H1 (cell line): Measurements from ENCODE around the gene SFTPB. TPM values are rescaled to one million over a fixed set of nuclear protein-coding genes. Genes with fewer than 3 reads are reported as not detected.

Source experiments
- CTCF ChIA-PET: fragments of 300-600 bp; sonication (Branson Sonifier 250); formaldehyde crosslinking; loops from one replicate; lab custom pipeline; 2021; ENCODE audit not compliant: partially characterized antibody; lab: Charles Lee
- POLR2A ChIA-PET: fragments of 300-600 bp; sonication (Branson Sonifier 250); formaldehyde crosslinking; loops from one replicate; lab custom pipeline; 2021; ENCODE audit warnings: inconsistent platforms; ENCODE audit not compliant: partially characterized antibody; lab: Charles Lee
- DNase-seq, 2 experiments: peaks; one replicate each; pipeline versions ENCODE4 v3.0.0 to v3.0.0-alpha.2; 2010 to 2022; ENCODE audit warnings: low spot score in 2 of 2, low read depth in 1 of 2, mixed read lengths in 1 of 2
- FAIRE-seq: peaks from 2 replicates; lab custom pipeline; 2011; peaks lifted over from hg19 to GRCh38; lab: Jason Lieb, UNC
- H2AFZ ChIP-seq: 2 replicates; pipeline ENCODE4 v1.8.1; 2012; ENCODE audit warnings: low read length, inconsistent platforms
- H2AK5ac ChIP-seq: 2 replicates; pipeline ENCODE4 v1.6.1; 2013; ENCODE audit warnings: low read depth, low read length
- H2BK120ac ChIP-seq: replicated peaks from 2 replicates; pipeline ENCODE3; 2013; ENCODE audit warnings: low read depth, low read length, inconsistent platforms
- H2BK12ac ChIP-seq: 2 replicates; pipeline ENCODE4 v1.6.1; 2013; ENCODE audit warnings: low read depth, low read length
- H2BK15ac ChIP-seq: 2 replicates; pipeline ENCODE4 v1.6.1; 2013; ENCODE audit warnings: low read length
- H2BK20ac ChIP-seq: 2 replicates; pipeline ENCODE4 v1.6.1; 2013; ENCODE audit warnings: low read length
- H2BK5ac ChIP-seq: 2 replicates; pipeline ENCODE4 v1.6.1; 2013; ENCODE audit warnings: low read depth, low read length
- H3K14ac ChIP-seq: 2 replicates; pipeline ENCODE4 v1.6.1; 2013; ENCODE audit warnings: inconsistent platforms; ENCODE audit not compliant: insufficient read length
- H3K18ac ChIP-seq: 2 replicates; pipeline ENCODE4 v1.6.1; 2013; ENCODE audit warnings: low read length; ENCODE audit errors: extremely low read depth
- H3K23ac ChIP-seq: 2 replicates; pipeline ENCODE4 v1.6.1; 2013; ENCODE audit warnings: inconsistent platforms; ENCODE audit not compliant: insufficient read length
- H3K23me2 ChIP-seq: 2 replicates; pipeline ENCODE4 v1.6.1; 2013; ENCODE audit warnings: low read depth, low read length
- H3K27ac ChIP-seq: 2 replicates; pipeline ENCODE4 v1.6.1; 2011; ENCODE audit warnings: low read depth, low read length, inconsistent platforms
- H3K27me3 ChIP-seq, 4 experiments: replicated peaks in 1 of 4; 1 replicate in 1 of 4; 2 replicates in 3 of 4; pipeline versions ENCODE4 v1.6.1 to v1.8.1; 2011 to 2013; ENCODE audit warnings: low read length in 3 of 4, mild to moderate bottlenecking in 3 of 4, inconsistent platforms in 2 of 4, mixed read lengths in 2 of 4, moderate library complexity in 1 of 4; ENCODE audit not compliant: control insufficient read depth in 3 of 4, insufficient read depth in 3 of 4; ENCODE audit errors: extremely low read depth in 1 of 4
- H3K36me3 ChIP-seq, 4 experiments: 2 replicates each; pipeline versions ENCODE4 v1.6.1 to v1.8.1; 2011 to 2013; ENCODE audit warnings: mild to moderate bottlenecking in 4 of 4, low read length in 3 of 4, moderate library complexity in 2 of 4, control low read depth in 1 of 4, inconsistent platforms in 1 of 4; ENCODE audit not compliant: insufficient read depth in 4 of 4, control insufficient read depth in 2 of 4
- H3K4ac ChIP-seq: replicated peaks from 2 replicates; pipeline ENCODE3; 2013; ENCODE audit warnings: low read length, low read depth, mixed read lengths, inconsistent platforms; ENCODE audit not compliant: insufficient read length
- H3K4me1 ChIP-seq, 4 experiments: replicated peaks in 1 of 4; 1 replicate in 1 of 4; 2 replicates in 3 of 4; pipeline versions ENCODE4 v1.6.1 to v1.8.1; 2011 to 2013; ENCODE audit warnings: low read length in 3 of 4, inconsistent platforms in 2 of 4, mixed read lengths in 1 of 4; ENCODE audit not compliant: insufficient read depth in 4 of 4, control insufficient read depth in 3 of 4
- H3K4me2 ChIP-seq, 2 experiments: 2 replicates each; pipeline versions ENCODE4 v1.6.1 to v1.8.1; 2011 to 2013; ENCODE audit warnings: low read depth in 2 of 2, low read length in 2 of 2, control low read depth in 1 of 2, inconsistent platforms in 1 of 2, mild to moderate bottlenecking in 1 of 2; ENCODE audit not compliant: insufficient read depth in 1 of 2
- H3K4me3 ChIP-seq, 4 experiments: fragments of 200-600, 300-600 bp in 1 of 4; sonication (generic), shearing (Covaris generic), sonication (Bioruptor Twin) in 1 of 4; 2 replicates each; pipeline versions ENCODE4 v1.5.1 to v1.8.1; 2011 to 2016; ENCODE audit warnings: low read length in 4 of 4, low read depth in 3 of 4, control low read depth in 2 of 4, inconsistent platforms in 2 of 4, mild to moderate bottlenecking in 2 of 4, mixed read lengths in 1 of 4, moderate library complexity in 1 of 4; ENCODE audit not compliant: insufficient read depth in 2 of 4; ENCODE audit errors: extremely low read depth in 1 of 4
- H3K56ac ChIP-seq: replicated peaks from 2 replicates; pipeline ENCODE3; 2013; ENCODE audit warnings: low read depth, mild to moderate bottlenecking, mixed read lengths, low read length, inconsistent platforms; ENCODE audit not compliant: insufficient read length
- H3K79me1 ChIP-seq: 2 replicates; pipeline ENCODE4 v1.6.1; 2013; ENCODE audit warnings: low read depth, low read length, control low read depth
- H3K79me2 ChIP-seq, 2 experiments: 2 replicates each; pipeline versions ENCODE4 v1.6.1 to v1.8.1; 2012 to 2013; ENCODE audit warnings: low read length in 2 of 2, mild to moderate bottlenecking in 2 of 2, inconsistent platforms in 1 of 2; ENCODE audit not compliant: insufficient read depth in 2 of 2, control insufficient read depth in 1 of 2
- H3K9ac ChIP-seq, 4 experiments: replicated peaks in 1 of 4; 1 replicate in 1 of 4; 2 replicates in 3 of 4; pipeline versions ENCODE4 v1.6.1 to v1.8.1; 2011 to 2013; ENCODE audit warnings: low read depth in 3 of 4, low read length in 3 of 4, control low read depth in 2 of 4, mild to moderate bottlenecking in 2 of 4, moderate library complexity in 2 of 4, inconsistent platforms in 1 of 4; ENCODE audit errors: extremely low read depth in 1 of 4
- H3K9me3 ChIP-seq, 2 experiments: 2 replicates each; pipeline versions ENCODE4 v1.6.1 to v1.8.1; 2012 to 2013; ENCODE audit warnings: mild to moderate bottlenecking in 2 of 2, moderate library complexity in 2 of 2, control low read depth in 1 of 2, inconsistent platforms in 1 of 2, low read depth in 1 of 2, low read length in 1 of 2, mixed read lengths in 1 of 2; ENCODE audit not compliant: insufficient read depth in 2 of 2
- H4K20me1 ChIP-seq, 2 experiments: replicated peaks in 1 of 2; 2 replicates each; pipeline versions ENCODE3 to v1.8.1; 2011 to 2013; ENCODE audit warnings: inconsistent platforms in 2 of 2, low read length in 2 of 2, mild to moderate bottlenecking in 1 of 2; ENCODE audit not compliant: insufficient read depth in 2 of 2, control insufficient read depth in 1 of 2
- H4K5ac ChIP-seq: 2 replicates; pipeline ENCODE4 v1.6.1; 2013; ENCODE audit warnings: low read length, low read depth, mixed read lengths, inconsistent platforms; ENCODE audit not compliant: insufficient read length
- H4K8ac ChIP-seq: 2 replicates; pipeline ENCODE4 v1.8.0; 2013; ENCODE audit warnings: mild to moderate bottlenecking, moderate library complexity, low read length, inconsistent platforms; ENCODE audit not compliant: insufficient read depth; ENCODE audit errors: extremely low read depth
- H4K91ac ChIP-seq: replicated peaks from 2 replicates; pipeline ENCODE3; 2013; ENCODE audit warnings: low read length, mixed read lengths, inconsistent platforms; ENCODE audit not compliant: insufficient read length
- JUN ChIP-seq: IDR thresholded peaks from 2 replicates; pipeline ENCODE4 v1.6.1; 2011; ENCODE audit warnings: low read depth, mild to moderate bottlenecking, improper control_type of control experiment, low read length
- PHF8 ChIP-seq: fragments of 200-600 bp; sonication (generic); conservative IDR thresholded peaks from 2 replicates; pipeline ENCODE4 v1.7.1; 2012; ENCODE audit warnings: low read depth, mild to moderate bottlenecking, inconsistent platforms, low read length, moderate library complexity
- RFX5 ChIP-seq: IDR thresholded peaks from 2 replicates; pipeline ENCODE4 v1.6.1; 2011; ENCODE audit warnings: low read depth, low read length, improper control_type of control experiment, borderline replicate concordance
- SIRT6 ChIP-seq: IDR thresholded peaks from one replicate; pipeline ENCODE4 v1.7.1; 2012; ENCODE audit warnings: low read length, inconsistent platforms
- TEAD4 ChIP-seq: IDR thresholded peaks from 2 replicates; pipeline ENCODE4 v1.6.1; 2012; ENCODE audit warnings: low read depth, low read length, inconsistent platforms, mixed read lengths
- WGBS, 2 experiments: shearing (Covaris generic) in 1 of 2; methylation state at CpG; one replicate each; pipeline versions ENCODE4 v1.1.6 to v1.1.7; 2013 to 2015; ENCODE audit warnings: low lambda C conversion rate in 2 of 2, mixed read lengths in 2 of 2, inconsistent platforms in 1 of 2, low coverage in 1 of 2, missing lambda C conversion rate in 1 of 2; ENCODE audit not compliant: insufficient replicate concordance in 2 of 2, insufficient coverage in 1 of 2, insufficient read length in 1 of 2; ENCODE audit errors: extremely low coverage in 1 of 2, missing lambda C conversion rate in 1 of 2; 5-methylcytosine and 5-hydroxymethylcytosine counted together
- polyA plus RNA-seq, 7 experiments: library from polyadenylated mRNA; depleted of rRNA in 3 of 7; stranded (reverse) in 5 of 7; unstranded in 2 of 7; fragments of >200 nt in 5 of 7; fragments of 200-250 nt in 2 of 7; gene quantifications; 1 replicate in 5 of 7; 2 replicates in 1 of 7; 4 replicates in 1 of 7; pipeline versions ENCODE4 v1.2.1 to v1.2.3, GENCODE V29; 2011 to 2013; ENCODE audit warnings: missing spikeins in 2 of 7, mixed read lengths in 2 of 7
- total RNA-seq: library from RNA; stranded (reverse); fragmentation: NEBNext Ultra II Directional; extraction: Animal tissue kit (Norgen Biotek cat#: 25700); gene quantifications from 2 replicates; pipeline ENCODE4 v1.2.1, GENCODE V29; 2021

The SFTPB gene
- total and polyA plus RNA-seq, 2 of the 8 experiments (the other 6 are each of a cell fraction or from before 2014, with no cell fraction given) = not detected

GRCh38 chr2:85615413-85615728, 52.6 kb downstream of the SFTPB start:
- FAIRE-seq = no peak

More at GRCh38 chr2:85615413-85615728, 52.6 kb downstream of the SFTPB start:
- no peak overlapping the region for H3K56ac ChIP-seq
- H3K4me1 ChIP-seq = peaks cover 0 to 5% (median 2%) of the 10 kb centered on the region in 4 experiments; a peak in 3 of 7 replicates
- H3K79me1 ChIP-seq = peaks cover 5% of the 10 kb centered on the region
- H4K91ac ChIP-seq = no peak overlapping the region
- no peak overlapping the region for H2BK5ac ChIP-seq
- no peak overlapping the region for H3K27ac ChIP-seq
- no peak overlapping the region for H3K18ac ChIP-seq
- 88% methylated on average over 17 of the region's 17 CpGs; no CpG with 5 or more reads in 1 of the 2 experiments for WGBS, 2 experiments
- H2AK5ac ChIP-seq = no peak overlapping the region
- peaks cover 3 to 22% (median 4%) of the 10 kb centered on the region in 4 experiments; a peak in 5 of 8 replicates for H3K36me3 ChIP-seq
- CTCF ChIA-PET = interaction anchor here (1.9 kb wide), 1 partner anchor 22 kb away, joined by 7 read pairs; no protein-coding TSS in a partner anchor
- H3K9me3 ChIP-seq = no peaks in the 10 kb centered on the region
- POLR2A ChIA-PET = interaction anchor here (0.9 to 7.9 kb wide), 12 partner anchors 12 to 201 kb away, joined by 3 to 95 read pairs (median 4); partner anchors contain the start of genes MAT2A and TMEM150A
- no peak overlapping the region for H2BK15ac ChIP-seq
- H3K9ac ChIP-seq = no peak overlapping the region
- H2BK12ac ChIP-seq = no peak overlapping the region
- H4K5ac ChIP-seq = no peak overlapping the region
- peak overlapping the region; percentile 36 for H3K4ac ChIP-seq
- H3K4me3 ChIP-seq = peak overlapping the region in 1 of 4 experiments; percentile 97; a peak in 2 of 8 replicates
- H3K23me2 ChIP-seq = peaks cover 4% of the 10 kb centered on the region; the same call in 1 of the 2 replicates
- H2BK20ac ChIP-seq = no peak overlapping the region
- no peak overlapping the region for H2AFZ ChIP-seq
- no peak overlapping the region for H2BK120ac ChIP-seq
- peak overlapping the region; percentile 6 to 19; a peak in 1 of 4 replicates for H3K4me2 ChIP-seq
- H4K8ac ChIP-seq = no peak overlapping the region
- H4K20me1 ChIP-seq = peaks cover 0 to 8% of the 10 kb centered on the region in 2 experiments
- peaks cover 11 to 37% of the 10 kb centered on the region in 2 experiments for H3K79me2 ChIP-seq
- TF ChIP-seq TEAD4 (no peak), RFX5 (no peak), JUN (no peak), SIRT6 (no peak), PHF8 (no peak)
- no peak for DNase-seq
- H3K27me3 ChIP-seq = no peaks in the 10 kb centered on the region
- H3K14ac ChIP-seq = no peak overlapping the region
- no peak overlapping the region for H3K23ac ChIP-seq
